GM04503 (cell line): ENCODE results near the gene FHOD3.
A peak's percentile ranks its signal among the peaks of the same experiment; 100 is the strongest.

Source experiments
- DNase-seq: peaks from one replicate; pipeline ENCODE4 v3.0.0-alpha.2; 2012; ENCODE audit warnings: low read depth

Gene FHOD3

GRCh38 chr18:36323421-36323820, 25.9 kb downstream of the FHOD3 start:
- no peak for DNase-seq

GRCh38 chr18:36325846-36326245, 28.3 kb downstream of the FHOD3 start:
- DNase-seq = no peak

- DNase-seq = no peak
Observed at GRCh38 chr18:36326771-36327170, 29.3 kb downstream of the FHOD3 start.

GRCh38 chr18:36327352-36328316, 30.1 kb downstream of the FHOD3 start:
- DNase-seq = no peak

- DNase-seq = no peak
Observed at GRCh38 chr18:36328385-36328858, 30.9 kb downstream of the FHOD3 start.

- DNase-seq = no peak
Observed at GRCh38 chr18:36328916-36329315, 31.4 kb downstream of the FHOD3 start.

GRCh38 chr18:36329684-36330434, 32.3 kb downstream of the FHOD3 start:
- no peak for DNase-seq

GRCh38 chr18:36330435-36331052, 33.0 kb downstream of the FHOD3 start:
- no peak for DNase-seq

GRCh38 chr18:36331521-36331971, 34.0 kb downstream of the FHOD3 start:
- DNase-seq = no peak

- DNase-seq = peak; percentile 62
Observed at GRCh38 chr18:36333414-36333813, 35.9 kb downstream of the FHOD3 start.

- DNase-seq = no peak
Observed at GRCh38 chr18:36334798-36335197, 37.3 kb downstream of the FHOD3 start.

GRCh38 chr18:36335476-36336279, 38.2 kb downstream of the FHOD3 start:
- no peak for DNase-seq

- DNase-seq = no peak
Observed at GRCh38 chr18:36337679-36338402, 40.3 kb downstream of the FHOD3 start.

GRCh38 chr18:36338403-36338933, 41.0 kb downstream of the FHOD3 start:
- DNase-seq = no peak

- no peak for DNase-seq
Observed at GRCh38 chr18:36340246-36340645, 42.7 kb downstream of the FHOD3 start.

- DNase-seq = no peak
Observed at GRCh38 chr18:36341944-36342343, 44.4 kb downstream of the FHOD3 start.

GRCh38 chr18:36348331-36348730, 50.8 kb downstream of the FHOD3 start:
- DNase-seq = no peak

- no peak for DNase-seq
Observed at GRCh38 chr18:36348971-36349417, 51.5 kb downstream of the FHOD3 start.

GRCh38 chr18:36349552-36349951, 52.0 kb downstream of the FHOD3 start:
- no peak for DNase-seq

- no peak for DNase-seq
Observed at GRCh38 chr18:36350251-36350651, 52.7 kb downstream of the FHOD3 start.
